K562 (cell line): Measurements from ENCODE around the gene ANKRD2. TPM values are rescaled to one million over a fixed set of nuclear protein-coding genes. Genes with fewer than 3 reads are reported as not detected.

Experiments used
- CEBPB ChIP-seq: fragments of 450-650 bp; IDR thresholded peaks from 2 replicates; pipeline ENCODE4 v1.6.1; 2016; ENCODE audit warnings: missing genetic modification characterization, missing compliant biosample characterization
- JUND ChIP-seq, 2 experiments: IDR thresholded peaks; 2 replicates in 1 of 2; 3 replicates in 1 of 2; pipeline ENCODE4 v1.6.1; 2011; ENCODE audit warnings: borderline replicate concordance in 2 of 2, low read depth in 2 of 2, low read length in 2 of 2, improper control_type of control experiment in 1 of 2, missing biosample characterization in 1 of 2, missing genetic modification characterization in 1 of 2, missing genetic modification reagents in 1 of 2
- STAG1 ChIP-seq: sonication (generic); formaldehyde crosslinking; IDR thresholded peaks from 2 replicates; pipeline ENCODE4 v1.5.0; 2020; ENCODE audit warnings: missing genetic modification reagents, borderline replicate concordance
- ZNF324 ChIP-seq: fragments of 250-450 bp; sonication (Bioruptor Pico); IDR thresholded peaks from 2 replicates; pipeline ENCODE4 v1.4.0; 2020; ENCODE audit warnings: mild to moderate bottlenecking
- polyA plus RNA-seq, 8 experiments: library from polyadenylated mRNA; depleted of rRNA in 4 of 8; stranded (reverse) in 5 of 8; unstranded in 3 of 8; fragments of >200 nt; fragmentation: Nextera tagmentation in 2 of 8; fragmentation: Illumina TruSeq in 1 of 8; extraction: Ambion mirVana in 2 of 8; extraction: Trizol in 1 of 8; gene quantifications; 2 replicates each; pipeline versions ENCODE4 v1.2.1 to v1.2.3, GENCODE V29; 2011 to 2014; ENCODE audit warnings: inconsistent platforms in 1 of 8, missing spikeins in 1 of 8
- total RNA-seq, 7 experiments: library from RNA; depleted of rRNA in 6 of 7; stranded (reverse); fragments of >200 nt in 6 of 7; fragmentation: Illumina TruSeq in 2 of 7; extraction: Trizol in 2 of 7; gene quantifications; 2 replicates each; pipeline versions ENCODE4 v1.2.1 to v1.2.3, GENCODE V29; 2011 to 2021; ENCODE audit warnings: low replicate concordance in 1 of 7
- TF ChIP-seq, protein P1 (sequence below), 2 experiments: fragments of 450-650 bp; formaldehyde crosslinking in 1 of 2; IDR thresholded peaks; 2 replicates each; pipeline versions ENCODE4 v1.4.0 to v1.6.1; 2014 to 2020; ENCODE audit warnings: mild to moderate bottlenecking in 2 of 2, borderline replicate concordance in 1 of 2, low read depth in 1 of 2
- TF ChIP-seq, protein P2 (sequence below): sonication (generic); formaldehyde crosslinking; IDR thresholded peaks from 2 replicates; pipeline ENCODE4 v1.8.0; 2022; ENCODE audit warnings: missing genetic modification reagents, mild to moderate bottlenecking, moderate library complexity, borderline replicate concordance
- TF ChIP-seq, protein P3 (sequence below): sonication (generic); formaldehyde crosslinking; IDR thresholded peaks from 2 replicates; pipeline ENCODE4 v1.8.0; 2023; ENCODE audit warnings: missing genetic modification reagents, mild to moderate bottlenecking, borderline replicate concordance

ANKRD2 gene
- total and polyA plus RNA-seq, 9 of the 15 experiments (the other 6 are each of a cell fraction or from before 2014, with no cell fraction given) = not detected

DNA sequence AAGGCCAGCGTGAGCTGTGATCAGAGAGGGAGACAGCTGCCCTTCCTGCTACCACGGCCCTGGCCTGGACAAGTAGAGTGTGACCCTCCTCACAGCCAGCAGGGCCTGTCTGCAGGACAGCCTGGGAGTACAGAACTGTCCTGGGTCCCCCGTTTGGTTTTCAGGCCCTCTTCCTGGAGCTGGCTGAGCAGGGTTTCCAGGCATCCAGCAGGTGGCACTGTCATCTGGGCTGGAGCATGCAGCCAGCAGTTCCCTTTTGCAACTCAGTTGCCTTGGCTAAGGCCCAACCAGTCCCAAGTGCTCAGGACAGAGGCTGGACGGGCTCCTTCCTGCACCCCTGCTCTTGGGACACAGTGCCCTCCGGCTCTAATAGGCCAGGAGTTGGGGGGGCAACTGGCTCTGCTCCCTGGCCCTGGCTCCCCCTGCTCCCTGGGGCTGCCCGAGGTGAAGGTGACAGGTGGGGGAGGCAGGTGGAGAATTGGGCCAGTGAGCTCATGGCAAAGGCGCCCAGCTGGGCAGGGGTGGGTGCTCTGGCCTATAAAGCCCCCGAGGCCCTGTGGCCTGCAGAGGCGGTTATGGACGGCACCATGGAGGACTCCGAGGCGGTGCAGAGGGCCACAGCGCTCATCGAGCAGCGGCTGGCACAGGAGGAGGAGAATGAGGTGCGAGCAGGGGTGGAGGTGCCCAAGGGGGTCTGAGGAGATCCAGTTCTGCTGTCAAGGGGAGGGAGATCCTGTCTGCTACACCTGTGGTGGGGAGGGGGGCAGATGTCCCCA, at the start of gene ANKRD2 (continued):
- TF ChIP-seq, protein P1, sequence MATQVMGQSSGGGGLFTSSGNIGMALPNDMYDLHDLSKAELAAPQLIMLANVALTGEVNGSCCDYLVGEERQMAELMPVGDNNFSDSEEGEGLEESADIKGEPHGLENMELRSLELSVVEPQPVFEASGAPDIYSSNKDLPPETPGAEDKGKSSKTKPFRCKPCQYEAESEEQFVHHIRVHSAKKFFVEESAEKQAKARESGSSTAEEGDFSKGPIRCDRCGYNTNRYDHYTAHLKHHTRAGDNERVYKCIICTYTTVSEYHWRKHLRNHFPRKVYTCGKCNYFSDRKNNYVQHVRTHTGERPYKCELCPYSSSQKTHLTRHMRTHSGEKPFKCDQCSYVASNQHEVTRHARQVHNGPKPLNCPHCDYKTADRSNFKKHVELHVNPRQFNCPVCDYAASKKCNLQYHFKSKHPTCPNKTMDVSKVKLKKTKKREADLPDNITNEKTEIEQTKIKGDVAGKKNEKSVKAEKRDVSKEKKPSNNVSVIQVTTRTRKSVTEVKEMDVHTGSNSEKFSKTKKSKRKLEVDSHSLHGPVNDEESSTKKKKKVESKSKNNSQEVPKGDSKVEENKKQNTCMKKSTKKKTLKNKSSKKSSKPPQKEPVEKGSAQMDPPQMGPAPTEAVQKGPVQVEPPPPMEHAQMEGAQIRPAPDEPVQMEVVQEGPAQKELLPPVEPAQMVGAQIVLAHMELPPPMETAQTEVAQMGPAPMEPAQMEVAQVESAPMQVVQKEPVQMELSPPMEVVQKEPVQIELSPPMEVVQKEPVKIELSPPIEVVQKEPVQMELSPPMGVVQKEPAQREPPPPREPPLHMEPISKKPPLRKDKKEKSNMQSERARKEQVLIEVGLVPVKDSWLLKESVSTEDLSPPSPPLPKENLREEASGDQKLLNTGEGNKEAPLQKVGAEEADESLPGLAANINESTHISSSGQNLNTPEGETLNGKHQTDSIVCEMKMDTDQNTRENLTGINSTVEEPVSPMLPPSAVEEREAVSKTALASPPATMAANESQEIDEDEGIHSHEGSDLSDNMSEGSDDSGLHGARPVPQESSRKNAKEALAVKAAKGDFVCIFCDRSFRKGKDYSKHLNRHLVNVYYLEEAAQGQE (IDR thresholded peaks at IDR 0.05; ENCODE audit: borderline replicate concordance) = peak; percentile 73
- TF ChIP-seq, protein P1 (CRISPR knock-in tag; IDR thresholded peaks at IDR 0.05; ENCODE audit: low read depth) = no peak
- TF ChIP-seq JUND (IDR thresholded peaks at IDR 0.05; ENCODE audit: borderline replicate concordance, low read depth, low read length) (peak; percentile 21; the same call in 1 of the 2 replicates), JUND (tag; IDR thresholded peaks at IDR 0.05; ENCODE audit: borderline replicate concordance, low read depth, low read length) (no peak), STAG1 (peak; percentile 66), CEBPB (tag) (0 out of 2 replicates have a peak, but pooled peaks have one; percentile 12), ZNF324 (no peak)
- TF ChIP-seq, protein P2, sequence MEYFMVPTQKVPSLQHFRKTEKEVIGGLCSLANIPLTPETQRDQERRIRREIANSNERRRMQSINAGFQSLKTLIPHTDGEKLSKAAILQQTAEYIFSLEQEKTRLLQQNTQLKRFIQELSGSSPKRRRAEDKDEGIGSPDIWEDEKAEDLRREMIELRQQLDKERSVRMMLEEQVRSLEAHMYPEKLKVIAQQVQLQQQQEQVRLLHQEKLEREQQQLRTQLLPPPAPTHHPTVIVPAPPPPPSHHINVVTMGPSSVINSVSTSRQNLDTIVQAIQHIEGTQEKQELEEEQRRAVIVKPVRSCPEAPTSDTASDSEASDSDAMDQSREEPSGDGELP = peak; percentile 53; the same call in 1 of the 2 replicates
- TF ChIP-seq, protein P3, sequence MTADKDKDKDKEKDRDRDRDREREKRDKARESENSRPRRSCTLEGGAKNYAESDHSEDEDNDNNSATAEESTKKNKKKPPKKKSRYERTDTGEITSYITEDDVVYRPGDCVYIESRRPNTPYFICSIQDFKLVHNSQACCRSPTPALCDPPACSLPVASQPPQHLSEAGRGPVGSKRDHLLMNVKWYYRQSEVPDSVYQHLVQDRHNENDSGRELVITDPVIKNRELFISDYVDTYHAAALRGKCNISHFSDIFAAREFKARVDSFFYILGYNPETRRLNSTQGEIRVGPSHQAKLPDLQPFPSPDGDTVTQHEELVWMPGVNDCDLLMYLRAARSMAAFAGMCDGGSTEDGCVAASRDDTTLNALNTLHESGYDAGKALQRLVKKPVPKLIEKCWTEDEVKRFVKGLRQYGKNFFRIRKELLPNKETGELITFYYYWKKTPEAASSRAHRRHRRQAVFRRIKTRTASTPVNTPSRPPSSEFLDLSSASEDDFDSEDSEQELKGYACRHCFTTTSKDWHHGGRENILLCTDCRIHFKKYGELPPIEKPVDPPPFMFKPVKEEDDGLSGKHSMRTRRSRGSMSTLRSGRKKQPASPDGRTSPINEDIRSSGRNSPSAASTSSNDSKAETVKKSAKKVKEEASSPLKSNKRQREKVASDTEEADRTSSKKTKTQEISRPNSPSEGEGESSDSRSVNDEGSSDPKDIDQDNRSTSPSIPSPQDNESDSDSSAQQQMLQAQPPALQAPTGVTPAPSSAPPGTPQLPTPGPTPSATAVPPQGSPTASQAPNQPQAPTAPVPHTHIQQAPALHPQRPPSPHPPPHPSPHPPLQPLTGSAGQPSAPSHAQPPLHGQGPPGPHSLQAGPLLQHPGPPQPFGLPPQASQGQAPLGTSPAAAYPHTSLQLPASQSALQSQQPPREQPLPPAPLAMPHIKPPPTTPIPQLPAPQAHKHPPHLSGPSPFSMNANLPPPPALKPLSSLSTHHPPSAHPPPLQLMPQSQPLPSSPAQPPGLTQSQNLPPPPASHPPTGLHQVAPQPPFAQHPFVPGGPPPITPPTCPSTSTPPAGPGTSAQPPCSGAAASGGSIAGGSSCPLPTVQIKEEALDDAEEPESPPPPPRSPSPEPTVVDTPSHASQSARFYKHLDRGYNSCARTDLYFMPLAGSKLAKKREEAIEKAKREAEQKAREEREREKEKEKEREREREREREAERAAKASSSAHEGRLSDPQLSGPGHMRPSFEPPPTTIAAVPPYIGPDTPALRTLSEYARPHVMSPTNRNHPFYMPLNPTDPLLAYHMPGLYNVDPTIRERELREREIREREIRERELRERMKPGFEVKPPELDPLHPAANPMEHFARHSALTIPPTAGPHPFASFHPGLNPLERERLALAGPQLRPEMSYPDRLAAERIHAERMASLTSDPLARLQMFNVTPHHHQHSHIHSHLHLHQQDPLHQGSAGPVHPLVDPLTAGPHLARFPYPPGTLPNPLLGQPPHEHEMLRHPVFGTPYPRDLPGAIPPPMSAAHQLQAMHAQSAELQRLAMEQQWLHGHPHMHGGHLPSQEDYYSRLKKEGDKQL = 0 out of 2 replicates have a peak, but pooled peaks have one; percentile 22
